ENCODE measurements around the gene SGMS2.

GRCh38 chr4:107896646-107897045 lies 71.9 kb downstream of the SGMS2 start:
- TF ChIP-seq EZH2 (IDR thresholded peaks at IDR 0.05; ENCODE audit: insufficient read depth, poor library complexity, severe bottlenecking) (no peak), EZH2phosphoT487 (IDR thresholded peaks at IDR 0.05; ENCODE audit: insufficient read depth, low read depth) (no peak)

All from GM23248 (cell line).